Smooth muscle cell (in vitro differentiated cells): ENCODE results near the gene C16orf78. TPM values are rescaled to one million over a fixed set of nuclear protein-coding genes. Genes with fewer than 3 reads are reported as not detected.

Experiments
- DNase-seq: peaks from one replicate; lab custom pipeline; 2025; ENCODE audit not compliant: unreplicated experiment; lab: John Stamatoyannopoulos, UW
- H2AFZ ChIP-seq: fragments of 200-600 bp; sonication (generic); 2 replicates; pipeline ENCODE4 v1.6.0; 2016; ENCODE audit warnings: antibody characterized with exemption, low read depth, mild to moderate bottlenecking
- H3F3A ChIP-seq: fragments of 200-600 bp; sonication (generic); 2 replicates; pipeline ENCODE4 v1.6.0; 2017; ENCODE audit warnings: antibody characterized with exemption, low read depth
- H3K27ac ChIP-seq: fragments of 200-600 bp; sonication (generic); 2 replicates; pipeline ENCODE4 v1.5.1; 2016; ENCODE audit warnings: low read depth, mild to moderate bottlenecking
- H3K27me3 ChIP-seq: fragments of 200-600 bp; sonication (generic); 2 replicates; pipeline ENCODE4 v1.6.1; 2016; ENCODE audit warnings: low read depth, mild to moderate bottlenecking
- H3K36me3 ChIP-seq: fragments of 200-600 bp; sonication (generic); 2 replicates; pipeline ENCODE4 v1.5.1; 2016; ENCODE audit warnings: low read depth
- H3K4me1 ChIP-seq: fragments of 200-600 bp; sonication (generic); 2 replicates; pipeline ENCODE4 v1.5.1; 2016; ENCODE audit warnings: low read depth
- H3K4me2 ChIP-seq: fragments of 200-600 bp; sonication (generic); 2 replicates; pipeline ENCODE4 v1.6.0; 2016; ENCODE audit warnings: mild to moderate bottlenecking
- H3K4me3 ChIP-seq: fragments of 200-600 bp; sonication (generic); 2 replicates; pipeline ENCODE4 v1.5.1; 2016; ENCODE audit warnings: mild to moderate bottlenecking
- H3K79me2 ChIP-seq: fragments of 200-600 bp; sonication (generic); 2 replicates; pipeline ENCODE4 v1.6.0; 2016; ENCODE audit warnings: low read depth, mild to moderate bottlenecking
- H3K9ac ChIP-seq: fragments of 200-600 bp; sonication (generic); 2 replicates; pipeline ENCODE4 v1.6.0; 2016; ENCODE audit warnings: low read depth
- H3K9me3 ChIP-seq: fragments of 200-600 bp; sonication (generic); replicated peaks from 2 replicates; pipeline ENCODE4 v1.5.1; 2016; ENCODE audit warnings: low read depth
- H4K20me1 ChIP-seq: fragments of 200-600 bp; sonication (generic); 2 replicates; pipeline ENCODE4 v1.6.0; 2016; ENCODE audit warnings: low read depth
- CTCF ChIP-seq: fragments of 200-600 bp; sonication (generic); IDR thresholded peaks from 2 replicates; pipeline ENCODE4 v1.5.1; 2017; ENCODE audit warnings: borderline replicate concordance, mild to moderate bottlenecking, antibody characterized with exemption; ENCODE audit not compliant: insufficient read depth, poor library complexity, severe bottlenecking
- WGBS: methylation state at CpG from one replicate; pipeline ENCODE4 v1.1.7; 2016; ENCODE audit warnings: low lambda C conversion rate; 5-methylcytosine and 5-hydroxymethylcytosine counted together
- polyA plus RNA-seq: library from polyadenylated mRNA; unstranded; fragments of >200 nt; fragmentation: Nextera tagmentation; extraction: Ambion mirVana; gene quantifications from 2 replicates; pipeline ENCODE4 v1.2.1, GENCODE V29; 2016
- total RNA-seq: library from RNA; depleted of rRNA; stranded (reverse); fragments of >200 nt; gene quantifications from 2 replicates; pipeline ENCODE4 v1.2.3, GENCODE V29; 2014

The C16orf78 gene
- total and polyA plus RNA-seq, 2 experiments from 2014 or later, result not detected

DNA sequence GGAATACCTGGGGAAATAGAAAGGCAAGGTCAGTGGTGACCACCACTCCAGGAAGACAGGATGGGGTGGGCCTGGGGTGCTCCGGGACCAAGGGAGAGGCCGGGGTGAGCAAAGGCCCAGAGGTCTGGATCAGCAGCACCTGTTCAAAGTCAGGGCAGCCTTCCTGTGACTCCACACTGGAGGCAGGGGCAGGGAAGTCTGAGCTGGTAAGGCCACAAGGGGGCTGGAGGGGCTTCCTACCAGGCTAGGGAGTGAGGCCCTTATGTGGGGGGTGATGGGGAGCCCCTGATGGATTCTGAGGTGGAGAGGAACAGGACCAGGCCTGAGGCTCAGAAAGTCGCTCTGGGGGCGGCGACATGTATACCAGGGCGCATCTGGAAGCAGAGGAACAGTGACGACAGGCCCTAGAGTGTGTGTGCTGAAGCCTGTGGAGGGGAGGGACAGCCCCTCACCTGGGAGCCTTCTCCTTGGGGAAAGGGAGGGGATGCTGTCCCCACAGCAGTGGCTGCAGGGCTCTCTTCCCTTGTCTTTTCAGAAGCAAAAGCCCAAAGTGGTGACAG is 3.7 kb downstream of the C16orf78 start:
- Histone ChIP-seq H3K4me1 (no peaks in the 10 kb centered on the region), H4K20me1 (no peaks in the 10 kb centered on the region), H3K9me3 (no peaks in the 10 kb centered on the region), H3K27ac (no peak overlapping the region), H3K27me3 (no peaks in the 10 kb centered on the region), H3K79me2 (no peaks in the 10 kb centered on the region), H3F3A (no peaks in the 10 kb centered on the region), H2AFZ (no peak overlapping the region), H3K4me3 (no peak overlapping the region), H3K9ac (no peak overlapping the region), H3K4me2 (no peak overlapping the region), H3K36me3 (no peaks in the 10 kb centered on the region)
- 82% methylated on average over 7 of the region's 7 CpGs for WGBS
- no peak for TF ChIP-seq CTCF
- DNase-seq, result no peak

DNA sequence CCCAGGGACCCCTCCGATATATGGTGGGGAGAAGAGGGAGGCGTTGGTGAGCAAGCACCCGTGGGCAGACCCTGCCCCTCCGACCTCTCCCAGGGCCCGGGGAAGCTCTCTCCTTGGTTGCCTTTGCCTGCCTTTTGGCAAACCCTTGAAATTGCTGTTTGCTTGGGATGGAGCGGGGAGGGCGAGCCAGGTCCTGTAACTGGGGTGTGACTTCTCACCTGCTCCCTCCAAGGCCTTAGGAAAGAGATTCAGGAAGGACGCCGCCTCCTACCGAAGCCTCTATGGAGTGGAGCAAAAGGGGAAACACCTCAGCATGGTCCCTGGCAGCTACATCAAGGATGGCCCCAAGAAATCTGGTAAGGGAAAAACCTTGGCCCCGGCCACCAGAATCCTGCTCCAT is 4.6 kb downstream of the C16orf78 start:
- H3K9me3 ChIP-seq, result no peaks in the 10 kb centered on the region
- H4K20me1 ChIP-seq, result no peaks in the 10 kb centered on the region
- H3K27ac ChIP-seq, result no peak overlapping the region
- no peaks in the 10 kb centered on the region for H3K79me2 ChIP-seq
- 87% methylated on average over 11 of the region's 11 CpGs for WGBS
- no peak for DNase-seq
- H3K36me3 ChIP-seq, result no peaks in the 10 kb centered on the region
- H3K4me3 ChIP-seq, result no peak overlapping the region
- H3K27me3 ChIP-seq, result no peaks in the 10 kb centered on the region
- no peak overlapping the region for H3K4me2 ChIP-seq
- no peak overlapping the region for H2AFZ ChIP-seq
- H3K9ac ChIP-seq, result no peak overlapping the region
- no peak for TF ChIP-seq CTCF
- H3K4me1 ChIP-seq, result no peaks in the 10 kb centered on the region
- no peaks in the 10 kb centered on the region for H3F3A ChIP-seq

GRCh38 chr16:49378816-49379215 is 5.2 kb downstream of the C16orf78 start:
- Histone ChIP-seq H3K27ac (no peak overlapping the region), H3K4me1 (no peaks in the 10 kb centered on the region), H3K4me3 (no peak overlapping the region), H3K9ac (no peak overlapping the region), H2AFZ (no peak overlapping the region), H3K9me3 (no peaks in the 10 kb centered on the region), H4K20me1 (no peaks in the 10 kb centered on the region), H3K4me2 (no peak overlapping the region), H3F3A (no peaks in the 10 kb centered on the region), H3K36me3 (no peaks in the 10 kb centered on the region), H3K27me3 (no peaks in the 10 kb centered on the region), H3K79me2 (no peaks in the 10 kb centered on the region)
- no peak for DNase-seq
- TF ChIP-seq CTCF, result no peak
- WGBS, result 96% methylated on average over 1 of the region's 1 CpG

DNA sequence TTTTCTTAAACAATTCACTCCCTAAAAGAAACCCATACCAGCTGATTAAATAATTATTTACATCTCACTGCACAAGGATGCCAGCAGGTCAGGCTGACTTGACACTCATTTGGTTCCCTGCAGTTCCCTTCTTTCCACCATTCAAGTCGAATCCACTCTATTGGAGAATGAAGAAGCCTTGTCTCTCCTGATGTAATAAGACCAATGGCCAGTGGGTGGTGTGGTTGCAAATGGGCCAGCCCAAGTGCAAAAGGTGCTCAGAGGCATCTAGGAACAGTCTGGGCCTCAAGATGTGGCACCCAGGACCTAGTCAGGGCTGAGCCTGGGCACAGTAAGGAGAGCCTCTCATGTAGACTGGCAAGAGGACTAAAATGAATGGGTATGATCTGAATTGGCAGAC is 9.3 kb downstream of the C16orf78 start:
- Histone ChIP-seq H3K4me1 (no peaks in the 10 kb centered on the region), H3K79me2 (no peaks in the 10 kb centered on the region), H3K27me3 (no peaks in the 10 kb centered on the region), H3K36me3 (no peaks in the 10 kb centered on the region), H3F3A (no peaks in the 10 kb centered on the region), H2AFZ (no peak overlapping the region), H3K9ac (no peak overlapping the region), H3K4me2 (no peak overlapping the region), H4K20me1 (no peaks in the 10 kb centered on the region), H3K4me3 (no peak overlapping the region), H3K27ac (no peak overlapping the region), H3K9me3 (no peaks in the 10 kb centered on the region)
- 50% methylated on average over 1 of the region's 1 CpG for WGBS
- no peak for TF ChIP-seq CTCF
- DNase-seq, result no peak
